HepG2 (cell line): ENCODE data around the gene IQCE. TPM values are rescaled to one million over a fixed set of nuclear protein-coding genes. Genes with fewer than 3 reads are reported as not detected.

Source experiments
- CCDC6 ChIP-seq: sonication (generic); formaldehyde crosslinking; IDR thresholded peaks from 2 replicates; pipeline ENCODE4 v1.8.1; 2022; ENCODE audit warnings: mild to moderate bottlenecking, missing genetic modification reagents, moderate library complexity
- CREB1 ChIP-seq, 2 experiments: fragments of 450-650 bp in 1 of 2; IDR thresholded peaks; 2 replicates each; pipeline ENCODE4 v1.6.1; 2016 to 2017; ENCODE audit warnings: control low read depth in 1 of 2, mild to moderate bottlenecking in 1 of 2, missing compliant biosample characterization in 1 of 2, missing genetic modification characterization in 1 of 2
- HNF4G ChIP-seq, 2 experiments: sonication (generic) in 1 of 2; formaldehyde crosslinking in 1 of 2; IDR thresholded peaks; 2 replicates each; pipeline versions ENCODE4 v1.4.0 to v1.6.1; 2011 to 2020; ENCODE audit warnings: borderline replicate concordance in 2 of 2, low read depth in 2 of 2, mild to moderate bottlenecking in 2 of 2, low read length in 1 of 2, missing genetic modification reagents in 1 of 2, moderate library complexity in 1 of 2
- MAF1 ChIP-seq: sonication (generic); formaldehyde crosslinking; IDR thresholded peaks from 2 replicates; pipeline ENCODE4 v1.5.0; 2020; ENCODE audit warnings: missing genetic modification reagents, borderline replicate concordance
- POLR2A ChIP-seq, 2 experiments: IDR thresholded peaks; 2 replicates each; pipeline ENCODE4 v1.6.1; 2011; ENCODE audit warnings: low read depth in 2 of 2, low read length in 2 of 2, mild to moderate bottlenecking in 1 of 2, moderate library complexity in 1 of 2; ENCODE audit not compliant: insufficient read depth in 1 of 2
- RAD21 ChIP-seq: fragments of 450-650 bp; formaldehyde crosslinking; IDR thresholded peaks from 2 replicates; pipeline ENCODE4 v1.5.0; 2020; ENCODE audit warnings: mild to moderate bottlenecking
- RFX3 ChIP-seq: IDR thresholded peaks from 2 replicates; pipeline ENCODE4 v1.6.1; 2016; ENCODE audit warnings: missing biosample characterization, missing genetic modification reagents
- SMYD3 ChIP-seq: sonication (generic); formaldehyde crosslinking; IDR thresholded peaks from 2 replicates; pipeline ENCODE4 v1.8.1; 2023; ENCODE audit warnings: mild to moderate bottlenecking, missing genetic modification reagents
- SOX13 ChIP-seq, 3 experiments: fragments of 450-650 bp in 1 of 3; sonication (generic) in 1 of 3; formaldehyde crosslinking in 1 of 3; IDR thresholded peaks in 2 of 3; conservative IDR thresholded peaks in 1 of 3; 2 replicates each; pipeline versions ENCODE4 v1.5.0 to v1.6.1; 2016 to 2020; ENCODE audit warnings: antibody characterized with exemption in 1 of 3, mild to moderate bottlenecking in 1 of 3, missing compliant biosample characterization in 1 of 3, missing genetic modification reagents in 1 of 3, moderate library complexity in 1 of 3
- TEAD3 ChIP-seq: optimal IDR thresholded peaks from 2 replicates; pipeline ENCODE3; 2016; ENCODE audit warnings: borderline replicate concordance
- ZNF121 ChIP-seq: sonication (generic); formaldehyde crosslinking; IDR thresholded peaks from 2 replicates; pipeline ENCODE4 v1.5.0; 2020; ENCODE audit warnings: mild to moderate bottlenecking, missing genetic modification reagents
- ZNF468 ChIP-seq: sonication (generic); formaldehyde crosslinking; IDR thresholded peaks from 2 replicates; pipeline ENCODE4 v1.8.0; 2022; ENCODE audit warnings: mild to moderate bottlenecking, moderate library complexity, missing genetic modification reagents
- ZNF614 ChIP-seq: IDR thresholded peaks from 2 replicates; pipeline ENCODE4 v1.6.1; 2018; ENCODE audit warnings: missing biosample characterization, missing genetic modification reagents, inconsistent platforms, borderline replicate concordance
- ZNF777 ChIP-seq: sonication (generic); formaldehyde crosslinking; IDR thresholded peaks from 2 replicates; pipeline ENCODE4 v1.4.0; 2020; ENCODE audit warnings: missing genetic modification reagents
- ZNF782 ChIP-seq: sonication (generic); formaldehyde crosslinking; IDR thresholded peaks from 2 replicates; pipeline ENCODE4 v1.4.0; 2020; ENCODE audit warnings: missing genetic modification reagents, mild to moderate bottlenecking, borderline replicate concordance
- polyA plus RNA-seq, 8 experiments: library from polyadenylated mRNA; depleted of rRNA in 3 of 8; stranded (reverse) in 7 of 8; unstranded in 1 of 8; fragments of >200 nt; fragmentation: Illumina TruSeq in 4 of 8; extraction: Trizol in 4 of 8; gene quantifications; 2 replicates each; pipeline versions ENCODE4 v1.2.1 to v1.2.3, GENCODE V29; 2011 to 2016; ENCODE audit warnings: low read depth in 4 of 8, missing spikeins in 1 of 8, mixed read lengths in 1 of 8; ENCODE audit not compliant: insufficient read depth in 1 of 8
- total RNA-seq, 5 experiments: library from RNA; depleted of rRNA; stranded (reverse); fragments of >200 nt; fragmentation: Illumina TruSeq; extraction: Trizol; gene quantifications; 2 replicates each; pipeline ENCODE4 v1.2.3, GENCODE V29; 2016; ENCODE audit warnings: low read depth in 1 of 5
- TF ChIP-seq, protein P1 (sequence below), 2 experiments: sonication (generic) in 1 of 2; formaldehyde crosslinking in 1 of 2; IDR thresholded peaks; 2 replicates each; pipeline versions ENCODE4 v1.6.1 to v1.9.0; 2014 to 2022; ENCODE audit warnings: antibody characterized with exemption in 1 of 2, borderline replicate concordance in 1 of 2, inconsistent platforms in 1 of 2, low read depth in 1 of 2, missing genetic modification reagents in 1 of 2
- TF ChIP-seq, protein P2 (sequence below): sonication (generic); formaldehyde crosslinking; IDR thresholded peaks from 2 replicates; pipeline ENCODE4 v1.5.0; 2020; ENCODE audit warnings: missing genetic modification reagents
- TF ChIP-seq, protein P3 (sequence below): sonication (generic); formaldehyde crosslinking; IDR thresholded peaks from 2 replicates; pipeline ENCODE4 v1.8.1; 2023; ENCODE audit warnings: mild to moderate bottlenecking, missing genetic modification reagents

Gene IQCE
- total and polyA plus RNA-seq, 2 of the 13 experiments (the other 11 are each of a cell fraction or from before 2014, with no cell fraction given): 1.5 to 2.5 TPM

GRCh38 chr7:2629746-2630681 is 71.2 kb downstream of the IQCE start (continued):
- TF ChIP-seq, protein P1, sequence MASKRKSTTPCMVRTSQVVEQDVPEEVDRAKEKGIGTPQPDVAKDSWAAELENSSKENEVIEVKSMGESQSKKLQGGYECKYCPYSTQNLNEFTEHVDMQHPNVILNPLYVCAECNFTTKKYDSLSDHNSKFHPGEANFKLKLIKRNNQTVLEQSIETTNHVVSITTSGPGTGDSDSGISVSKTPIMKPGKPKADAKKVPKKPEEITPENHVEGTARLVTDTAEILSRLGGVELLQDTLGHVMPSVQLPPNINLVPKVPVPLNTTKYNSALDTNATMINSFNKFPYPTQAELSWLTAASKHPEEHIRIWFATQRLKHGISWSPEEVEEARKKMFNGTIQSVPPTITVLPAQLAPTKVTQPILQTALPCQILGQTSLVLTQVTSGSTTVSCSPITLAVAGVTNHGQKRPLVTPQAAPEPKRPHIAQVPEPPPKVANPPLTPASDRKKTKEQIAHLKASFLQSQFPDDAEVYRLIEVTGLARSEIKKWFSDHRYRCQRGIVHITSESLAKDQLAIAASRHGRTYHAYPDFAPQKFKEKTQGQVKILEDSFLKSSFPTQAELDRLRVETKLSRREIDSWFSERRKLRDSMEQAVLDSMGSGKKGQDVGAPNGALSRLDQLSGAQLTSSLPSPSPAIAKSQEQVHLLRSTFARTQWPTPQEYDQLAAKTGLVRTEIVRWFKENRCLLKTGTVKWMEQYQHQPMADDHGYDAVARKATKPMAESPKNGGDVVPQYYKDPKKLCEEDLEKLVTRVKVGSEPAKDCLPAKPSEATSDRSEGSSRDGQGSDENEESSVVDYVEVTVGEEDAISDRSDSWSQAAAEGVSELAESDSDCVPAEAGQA (IDR thresholded peaks at IDR 0.05; ENCODE audit: low read depth): no peak
- TF ChIP-seq, protein P1 (CRISPR knock-in tag; IDR thresholded peaks at IDR 0.05; ENCODE audit: borderline replicate concordance): no peak
- TF ChIP-seq RAD21 (CRISPR knock-in tag) (no peak), ZNF614 (no peak), POLR2A (IDR thresholded peaks at IDR 0.05; ENCODE audit: insufficient read depth in 1 of 2, low read depth in 2 of 2, low read length in 2 of 2) (no peak), TEAD3 (CRISPR knock-in tag) (peak; percentile 66), ZNF468 (CRISPR knock-in tag) (no peak), ZNF777 (CRISPR knock-in tag) (no peak), CREB1 (IDR thresholded peaks at IDR 0.05) (peak; percentile 73), CREB1 (CRISPR knock-in tag; IDR thresholded peaks at IDR 0.05) (no peak), RFX3 (CRISPR knock-in tag) (no peak), ZNF121 (CRISPR knock-in tag) (peak; percentile 80; the same call in 1 of the 2 replicates), SOX13 (IDR thresholded peaks at IDR 0.05) (no peak), SOX13 (CRISPR knock-in tag; conservative IDR thresholded peaks at IDR 0.05 in 1 of 2, IDR thresholded peaks at IDR 0.05 in 1 of 2) (no peak), MAF1 (CRISPR knock-in tag) (no peak), ZNF782 (no peak), SMYD3 (CRISPR knock-in tag) (no peak), CCDC6 (CRISPR knock-in tag) (no peak), HNF4G (IDR thresholded peaks at IDR 0.05; ENCODE audit: borderline replicate concordance, low read depth, low read length) (no peak), HNF4G (CRISPR knock-in tag; IDR thresholded peaks at IDR 0.05; ENCODE audit: borderline replicate concordance, low read depth) (peak; percentile 61; the same call in 1 of the 2 replicates)
- TF ChIP-seq, protein P2, sequence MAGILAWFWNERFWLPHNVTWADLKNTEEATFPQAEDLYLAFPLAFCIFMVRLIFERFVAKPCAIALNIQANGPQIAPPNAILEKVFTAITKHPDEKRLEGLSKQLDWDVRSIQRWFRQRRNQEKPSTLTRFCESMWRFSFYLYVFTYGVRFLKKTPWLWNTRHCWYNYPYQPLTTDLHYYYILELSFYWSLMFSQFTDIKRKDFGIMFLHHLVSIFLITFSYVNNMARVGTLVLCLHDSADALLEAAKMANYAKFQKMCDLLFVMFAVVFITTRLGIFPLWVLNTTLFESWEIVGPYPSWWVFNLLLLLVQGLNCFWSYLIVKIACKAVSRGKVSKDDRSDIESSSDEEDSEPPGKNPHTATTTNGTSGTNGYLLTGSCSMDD (CRISPR knock-in tag): no peak
- TF ChIP-seq, protein P3, sequence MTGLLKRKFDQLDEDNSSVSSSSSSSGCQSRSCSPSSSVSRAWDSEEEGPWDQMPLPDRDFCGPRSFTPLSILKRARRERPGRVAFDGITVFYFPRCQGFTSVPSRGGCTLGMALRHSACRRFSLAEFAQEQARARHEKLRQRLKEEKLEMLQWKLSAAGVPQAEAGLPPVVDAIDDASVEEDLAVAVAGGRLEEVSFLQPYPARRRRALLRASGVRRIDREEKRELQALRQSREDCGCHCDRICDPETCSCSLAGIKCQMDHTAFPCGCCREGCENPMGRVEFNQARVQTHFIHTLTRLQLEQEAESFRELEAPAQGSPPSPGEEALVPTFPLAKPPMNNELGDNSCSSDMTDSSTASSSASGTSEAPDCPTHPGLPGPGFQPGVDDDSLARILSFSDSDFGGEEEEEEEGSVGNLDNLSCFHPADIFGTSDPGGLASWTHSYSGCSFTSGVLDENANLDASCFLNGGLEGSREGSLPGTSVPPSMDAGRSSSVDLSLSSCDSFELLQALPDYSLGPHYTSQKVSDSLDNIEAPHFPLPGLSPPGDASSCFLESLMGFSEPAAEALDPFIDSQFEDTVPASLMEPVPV (CRISPR knock-in tag): no peak
